ENCODE results near the gene STAT5A.

Gene STAT5A

GRCh38 chr17:42338427-42338985, 50.2 kb downstream of the STAT5A start:
- no peak for DNase-seq

- DNase-seq, result no peak
Measured at GRCh38 chr17:42339221-42339620, 50.9 kb downstream of the STAT5A start.

- DNase-seq, result peak; percentile 43
Measured at GRCh38 chr17:42340691-42341127, 52.4 kb downstream of the STAT5A start.

- no peak for DNase-seq
Measured at GRCh38 chr17:42341568-42341967, 53.3 kb downstream of the STAT5A start.

GRCh38 chr17:42342242-42343008, 54.1 kb downstream of the STAT5A start:
- DNase-seq, result peak; percentile 90

GRCh38 chr17:42345396-42346073, 57.2 kb downstream of the STAT5A start:
- DNase-seq, result no peak

- no peak for DNase-seq
Measured at GRCh38 chr17:42346481-42346880, 58.2 kb downstream of the STAT5A start.

- peak; percentile 89 for DNase-seq
Measured at GRCh38 chr17:42347198-42347597, 58.9 kb downstream of the STAT5A start.

- no peak for DNase-seq
Measured at GRCh38 chr17:42347606-42348005, 59.3 kb downstream of the STAT5A start.

GRCh38 chr17:42348104-42348503, 59.8 kb downstream of the STAT5A start:
- DNase-seq, result no peak

GRCh38 chr17:42354956-42355843, 66.9 kb downstream of the STAT5A start:
- peak; percentile 29 for DNase-seq

GRCh38 chr17:42358434-42358833, 70.1 kb downstream of the STAT5A start:
- no peak for DNase-seq

- DNase-seq, result no peak
Measured at GRCh38 chr17:42359133-42359532, 70.8 kb downstream of the STAT5A start.

- DNase-seq, result peak; percentile 58
Measured at GRCh38 chr17:42360388-42360787, 72.1 kb downstream of the STAT5A start.

All from EL (cell line).